ENCODE measurements around the gene APOH.
A peak's percentile ranks its signal among the peaks of the same experiment; 100 is the strongest.
"Not testable (repeated sequence)": the region's sequence is repeated elsewhere in the genome, so short reads cannot be mapped to it uniquely, and the experiment has no call there.

APOH gene

GRCh38 chr17:66255112-66255511, 25.9 kb upstream of the APOH start:
- peaks cover 0 to 3% of the 10 kb centered on the region in 2 donors for H3K27me3 Mint-ChIP-seq
- DNase-seq (no peak), ATAC-seq (replicated peaks) (peak; percentile 76 to 79)
- no peak overlapping the region for H3K4me3 Mint-ChIP-seq
- H3K36me3 Mint-ChIP-seq: no peaks in the 10 kb centered on the region
- no peaks in the 10 kb centered on the region for H3K4me1 Mint-ChIP-seq
- no peaks in the 10 kb centered on the region for H3K9me3 Mint-ChIP-seq
- H3K27ac Mint-ChIP-seq: no peak overlapping the region

GRCh38 chr17:66253458-66253857, 24.2 kb upstream of the APOH start:
- H3K27ac Mint-ChIP-seq; H3K9me3 Mint-ChIP-seq; H3K4me3 Mint-ChIP-seq; H3K27me3 Mint-ChIP-seq; DNase-seq; ATAC-seq (replicated peaks); H3K36me3 Mint-ChIP-seq; H3K4me1 Mint-ChIP-seq: not testable (repeated sequence)

DNA sequence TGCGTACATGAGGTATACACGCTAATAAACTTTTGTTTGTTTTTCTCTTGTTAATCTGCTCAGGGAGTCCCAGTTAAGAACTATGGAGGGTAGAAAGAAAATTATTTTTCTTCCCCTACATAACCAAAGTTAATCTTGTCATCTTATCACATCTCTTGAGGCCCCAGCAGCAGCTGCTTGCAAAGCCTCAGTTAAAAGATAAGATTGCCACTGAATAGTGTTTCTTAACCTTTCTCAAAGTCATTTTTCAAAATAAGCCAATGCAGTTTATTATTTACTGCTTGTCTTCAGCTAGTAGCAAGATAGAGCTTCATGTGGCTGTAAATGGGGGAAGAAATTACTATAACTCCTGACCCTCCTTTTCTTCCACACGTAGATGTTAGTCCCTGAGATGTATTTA, 21.5 kb upstream of the APOH start:
- ATAC-seq (replicated peaks) (no peak), DNase-seq (no peak)
- no peak overlapping the region for H3K4me3 Mint-ChIP-seq
- peaks cover 0 to 6% of the 10 kb centered on the region in 2 donors for H3K4me1 Mint-ChIP-seq
- H3K27ac Mint-ChIP-seq: no peak overlapping the region
- no peaks in the 10 kb centered on the region for H3K36me3 Mint-ChIP-seq
- H3K27me3 Mint-ChIP-seq: peaks cover 0 to 3% of the 10 kb centered on the region in 2 donors
- H3K9me3 Mint-ChIP-seq: no peaks in the 10 kb centered on the region

- Mint-ChIP-seq H3K36me3 (no peaks in the 10 kb centered on the region), H3K9me3 (no peaks in the 10 kb centered on the region), H3K27ac (no peak overlapping the region), H3K4me3 (no peak overlapping the region), H3K27me3 (peaks cover 0 to 3% of the 10 kb centered on the region in 2 donors), H3K4me1 (peaks cover 0 to 6% of the 10 kb centered on the region in 2 donors)
- DNase-seq (no peak), ATAC-seq (replicated peaks) (no peak)
Observed at GRCh38 chr17:66248285-66248684, 19.1 kb upstream of the APOH start.

GRCh38 chr17:66241839-66242238, 12.6 kb upstream of the APOH start:
- ATAC-seq (replicated peaks): no peak
- no peak for DNase-seq
- H3K4me1 Mint-ChIP-seq: peaks cover 0 to 5% of the 10 kb centered on the region in 2 donors
- H3K36me3 Mint-ChIP-seq: no peaks in the 10 kb centered on the region
- H3K27me3 Mint-ChIP-seq: peaks cover 7 to 32% of the 10 kb centered on the region in 2 donors
- no peak overlapping the region for H3K4me3 Mint-ChIP-seq
- no peaks in the 10 kb centered on the region for H3K9me3 Mint-ChIP-seq
- no peak overlapping the region for H3K27ac Mint-ChIP-seq

- no peaks in the 10 kb centered on the region for H3K4me1 Mint-ChIP-seq
- DNase-seq (no peak), ATAC-seq (replicated peaks) (no peak)
- H3K27me3 Mint-ChIP-seq: peaks cover 7 to 33% of the 10 kb centered on the region in 2 donors
- H3K27ac Mint-ChIP-seq: no peak overlapping the region
- H3K4me3 Mint-ChIP-seq: no peak overlapping the region
- no peaks in the 10 kb centered on the region for H3K9me3 Mint-ChIP-seq
- no peaks in the 10 kb centered on the region for H3K36me3 Mint-ChIP-seq
Observed at GRCh38 chr17:66240630-66241029, 11.4 kb upstream of the APOH start.

DNA sequence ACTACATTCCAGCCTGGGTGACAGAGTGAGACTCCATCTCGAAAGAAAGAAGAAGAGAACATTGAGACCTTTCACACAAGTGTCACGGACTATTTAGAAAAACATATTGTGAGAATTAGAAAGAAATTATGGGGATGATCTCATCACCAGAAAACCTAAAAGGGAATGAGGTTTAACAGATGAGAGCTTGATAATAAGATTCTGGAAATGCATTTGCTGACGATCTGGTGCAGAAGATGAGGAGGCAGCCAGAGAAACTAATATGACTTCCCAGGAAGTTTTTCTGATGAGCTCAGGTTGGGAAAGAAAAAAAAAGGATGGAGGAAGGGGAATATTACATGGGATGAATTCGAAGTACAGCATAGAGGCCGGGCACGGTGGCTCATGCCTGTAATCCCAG, 10.8 kb upstream of the APOH start:
- no peak overlapping the region for H3K4me3 Mint-ChIP-seq
- DNase-seq: no peak
- H3K9me3 Mint-ChIP-seq: no peaks in the 10 kb centered on the region
- no peak for ATAC-seq (replicated peaks)
- no peak overlapping the region for H3K27ac Mint-ChIP-seq
- H3K27me3 Mint-ChIP-seq: peaks cover 7 to 33% of the 10 kb centered on the region in 2 donors
- H3K36me3 Mint-ChIP-seq: no peaks in the 10 kb centered on the region
- no peaks in the 10 kb centered on the region for H3K4me1 Mint-ChIP-seq

- peaks cover 7 to 38% of the 10 kb centered on the region in 2 donors for H3K27me3 Mint-ChIP-seq
- H3K27ac Mint-ChIP-seq: no peak overlapping the region
- H3K4me1 Mint-ChIP-seq: peaks cover 0 to 2% of the 10 kb centered on the region in 2 donors
- no peak overlapping the region for H3K4me3 Mint-ChIP-seq
- ATAC-seq (replicated peaks): no peak
- DNase-seq: no peak
- H3K9me3 Mint-ChIP-seq: no peaks in the 10 kb centered on the region
- no peaks in the 10 kb centered on the region for H3K36me3 Mint-ChIP-seq
Observed at GRCh38 chr17:66235377-66235994, 6.3 kb upstream of the APOH start.

- ATAC-seq (replicated peaks) (no peak), DNase-seq (no peak)
- no peak overlapping the region for H3K4me3 Mint-ChIP-seq
- no peaks in the 10 kb centered on the region for H3K9me3 Mint-ChIP-seq
- no peak overlapping the region for H3K27ac Mint-ChIP-seq
- H3K36me3 Mint-ChIP-seq: no peaks in the 10 kb centered on the region
- peaks cover 4 to 31% of the 10 kb centered on the region in 2 donors for H3K27me3 Mint-ChIP-seq
- H3K4me1 Mint-ChIP-seq: peaks cover 0 to 2% of the 10 kb centered on the region in 2 donors
Observed at GRCh38 chr17:66234611-66235010, 5.4 kb upstream of the APOH start.

DNA sequence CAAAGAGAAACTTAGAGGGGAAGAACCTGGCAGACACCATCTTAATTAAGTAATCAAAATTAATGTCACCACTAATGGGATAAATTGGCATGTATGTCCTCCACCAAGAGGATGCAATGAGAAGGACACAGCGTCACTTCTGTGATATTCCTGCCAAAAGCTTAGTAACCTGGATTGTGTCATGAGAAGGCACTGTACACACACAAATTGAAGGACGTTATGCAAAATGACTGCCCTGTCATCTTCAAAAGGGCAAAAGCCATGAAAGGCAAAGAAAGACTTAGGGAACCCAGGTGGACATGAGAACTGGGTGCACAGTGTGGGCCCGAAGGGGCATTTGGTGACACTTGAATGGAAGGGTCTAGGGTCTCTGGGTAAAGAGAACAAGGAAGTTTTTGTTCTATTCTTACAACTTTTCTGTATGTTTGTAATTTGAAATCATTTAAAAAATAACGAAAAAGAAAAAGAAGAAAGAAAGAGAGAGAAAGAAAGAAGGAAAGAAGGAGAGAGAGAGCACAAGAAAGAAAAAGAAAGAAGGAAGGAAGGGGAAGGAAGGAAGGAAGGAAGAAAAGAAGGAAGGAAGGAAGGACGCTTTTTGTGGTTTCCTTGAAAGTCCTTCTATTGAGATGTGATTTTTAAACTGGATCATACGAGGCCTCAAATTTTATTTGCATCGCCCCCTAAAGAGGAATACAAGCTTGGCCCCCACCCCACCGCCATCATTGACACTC, 4.0 kb upstream of the APOH start:
- no peak overlapping the region for H3K4me3 Mint-ChIP-seq
- H3K27ac Mint-ChIP-seq: no peak overlapping the region
- peaks cover 4 to 20% of the 10 kb centered on the region in 2 donors for H3K27me3 Mint-ChIP-seq
- no peak for ATAC-seq (replicated peaks)
- no peak for DNase-seq
- H3K9me3 Mint-ChIP-seq: no peaks in the 10 kb centered on the region
- no peaks in the 10 kb centered on the region for H3K36me3 Mint-ChIP-seq
- peaks cover 0 to 2% of the 10 kb centered on the region in 2 donors for H3K4me1 Mint-ChIP-seq

DNA sequence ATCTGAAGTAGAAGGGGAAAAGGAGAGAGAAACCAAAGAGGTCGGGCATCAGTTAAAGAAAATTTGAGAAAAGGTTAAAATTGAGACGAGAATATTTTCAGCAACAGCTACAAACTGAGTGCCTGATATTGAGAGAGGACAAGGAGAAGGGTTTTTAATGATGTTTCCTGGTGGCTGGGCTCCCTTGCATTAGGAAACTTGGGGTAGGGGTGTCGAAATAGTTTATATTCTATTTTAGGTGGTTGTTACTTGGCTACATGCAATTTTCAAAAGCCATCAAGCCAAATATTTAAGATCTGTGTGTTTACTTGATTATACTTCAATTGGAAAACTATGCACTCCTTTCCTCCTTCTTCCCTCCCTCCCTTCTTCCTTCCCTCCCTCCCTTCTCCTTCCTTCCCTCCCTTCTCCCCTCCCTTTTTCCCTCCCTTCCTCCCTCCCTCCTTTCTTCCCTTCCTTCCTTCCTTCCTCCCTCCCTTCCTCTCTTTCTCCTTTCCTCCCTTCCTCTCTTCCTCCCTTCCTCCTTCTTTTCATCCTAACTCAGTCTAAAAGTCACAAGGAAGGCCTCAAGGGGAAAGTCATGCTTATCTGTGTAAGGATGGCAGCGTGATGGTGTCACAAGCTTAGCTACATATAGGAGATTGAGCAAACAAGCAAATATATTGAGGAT, 1.8 kb upstream of the APOH start:
- Mint-ChIP-seq H3K4me3 (no peak overlapping the region), H3K27me3 (peaks cover 5 to 6% of the 10 kb centered on the region in 2 donors), H3K36me3 (no peaks in the 10 kb centered on the region), H3K9me3 (no peaks in the 10 kb centered on the region), H3K4me1 (peaks cover 0 to 2% of the 10 kb centered on the region in 2 donors), H3K27ac (no peak overlapping the region)
- ATAC-seq (replicated peaks) (no peak), DNase-seq (no peak)

GRCh38 chr17:66229783-66230538, 746 bp upstream of the APOH start:
- Mint-ChIP-seq H3K9me3 (no peaks in the 10 kb centered on the region), H3K4me3 (no peak overlapping the region), H3K27me3 (peaks cover 9 to 11% of the 10 kb centered on the region in 2 donors), H3K36me3 (no peaks in the 10 kb centered on the region), H3K4me1 (peaks cover 0 to 2% of the 10 kb centered on the region in 2 donors), H3K27ac (no peak overlapping the region)
- ATAC-seq (replicated peaks): no peak
- no peak for DNase-seq

GRCh38 chr17:66227212-66228045, 1.8 kb downstream of the APOH start:
- H3K4me3 Mint-ChIP-seq: no peak overlapping the region
- H3K36me3 Mint-ChIP-seq: no peaks in the 10 kb centered on the region
- H3K9me3 Mint-ChIP-seq: peaks cover 0 to 1% of the 10 kb centered on the region in 2 donors
- peaks cover 20 to 24% of the 10 kb centered on the region in 2 donors for H3K27me3 Mint-ChIP-seq
- no peaks in the 10 kb centered on the region for H3K4me1 Mint-ChIP-seq
- ATAC-seq (replicated peaks) (no peak), DNase-seq (no peak)
- no peak overlapping the region for H3K27ac Mint-ChIP-seq

Data from stimulated activated naive B cell treated with anti-CD40 and anti-IgM and Interleukin-4, amounts not matched to agents 10 μg/mL and 1 μg/mL and 100 μg/mL, for 72 hours (primary cell).